Fibroblast of peridontal ligament (primary cell): ENCODE results near the gene SHROOM1.

Source experiments
- DNase-seq: peaks from one replicate; pipeline ENCODE4 v3.0.0-alpha.2; 2010; ENCODE audit errors: extremely low read depth

SHROOM1 gene

GRCh38 chr5:132824426-132824825 lies 6.0 kb downstream of the SHROOM1 start:
- no peak for DNase-seq

- no peak for DNase-seq
Observed at GRCh38 chr5:132823481-132824050, 6.9 kb downstream of the SHROOM1 start.

GRCh38 chr5:132822650-132823480 lies 7.6 kb downstream of the SHROOM1 start:
- no peak for DNase-seq

- peak; percentile 58 for DNase-seq
Observed at GRCh38 chr5:132821791-132822190, 8.7 kb downstream of the SHROOM1 start.

- no peak for DNase-seq
Observed at GRCh38 chr5:132821350-132821749, 9.1 kb downstream of the SHROOM1 start.

GRCh38 chr5:132820162-132820754 lies 10.2 kb downstream of the SHROOM1 start:
- DNase-seq = peak; percentile 94

GRCh38 chr5:132819468-132819867 lies 11.0 kb downstream of the SHROOM1 start:
- no peak for DNase-seq

GRCh38 chr5:132817011-132817410 lies 13.4 kb downstream of the SHROOM1 start:
- DNase-seq = no peak

GRCh38 chr5:132816554-132816953 lies 13.9 kb downstream of the SHROOM1 start:
- DNase-seq = peak; percentile 67

- no peak for DNase-seq
Observed at GRCh38 chr5:132816083-132816482, 14.4 kb downstream of the SHROOM1 start.

GRCh38 chr5:132815454-132815853 lies 15.0 kb downstream of the SHROOM1 start:
- DNase-seq = peak; percentile 80

- no peak for DNase-seq
Observed at GRCh38 chr5:132814503-132815294, 15.7 kb downstream of the SHROOM1 start.

GRCh38 chr5:132813599-132814502 lies 16.6 kb downstream of the SHROOM1 start:
- DNase-seq = no peak

- peak; percentile 27 for DNase-seq
Observed at GRCh38 chr5:132812781-132813598, 17.5 kb downstream of the SHROOM1 start, which contains the start of gene SOWAHA. TSS of gene SOWAHA (plus strand) at chr5:132813302. CDS start at chr5:132813622, 320 bp downstream.

GRCh38 chr5:132812123-132812765 lies 18.2 kb downstream of the SHROOM1 start:
- DNase-seq = no peak

- DNase-seq = no peak
Observed at GRCh38 chr5:132810605-132811004, 19.8 kb downstream of the SHROOM1 start.

GRCh38 chr5:132808866-132809265 lies 21.6 kb downstream of the SHROOM1 start:
- DNase-seq = no peak

- no peak for DNase-seq
Observed at GRCh38 chr5:132808448-132808847, 22.0 kb downstream of the SHROOM1 start.

GRCh38 chr5:132807163-132807838 lies 23.1 kb downstream of the SHROOM1 start:
- DNase-seq = no peak
